ENCODE data around the gene DISP3.

DNA sequence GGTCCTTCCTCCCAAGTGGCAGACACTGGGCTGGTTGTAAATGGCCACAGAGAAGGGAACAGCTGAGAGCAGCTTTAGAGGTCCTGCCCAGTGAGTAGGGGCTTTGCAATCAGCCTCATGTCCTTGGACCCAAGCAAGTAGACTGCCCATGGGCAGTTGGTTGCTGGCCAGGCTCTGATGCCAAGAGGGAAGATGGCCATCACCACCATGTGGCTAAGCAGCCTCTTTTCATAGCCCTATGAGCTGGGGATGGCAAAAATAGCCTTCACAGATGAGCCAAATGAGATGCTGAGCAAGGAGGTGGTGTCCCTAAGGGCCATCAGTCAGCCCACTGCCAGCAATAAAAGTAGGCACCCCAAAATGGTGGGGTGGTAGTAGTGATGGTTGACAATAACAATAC, 3.2 kb downstream of the DISP3 start:
- no peak for TF ChIP-seq CTCF (IDR thresholded peaks at IDR 0.05 in 2 of 3, conservative IDR thresholded peaks at IDR 0.05 in 1 of 3; ENCODE audit: borderline replicate concordance in 1 of 3, insufficient read depth in 1 of 3, low read depth in 2 of 3, low read length in 2 of 3)
- TF ChIP-seq YY1 (IDR thresholded peaks at IDR 0.05; ENCODE audit: extremely low read depth, insufficient replicate concordance, low read depth, low read length), result no peak
- TF ChIP-seq POLR2AphosphoS5 (IDR thresholded peaks at IDR 0.05; ENCODE audit: low read depth, low read length), result no peak
- no peak for TF ChIP-seq EZH2 (IDR thresholded peaks at IDR 0.05)
- no peak for TF ChIP-seq POLR2A (IDR thresholded peaks at IDR 0.05; ENCODE audit: borderline replicate concordance, extremely low read depth, insufficient read depth, insufficient read length)
- TF ChIP-seq, protein P1, sequence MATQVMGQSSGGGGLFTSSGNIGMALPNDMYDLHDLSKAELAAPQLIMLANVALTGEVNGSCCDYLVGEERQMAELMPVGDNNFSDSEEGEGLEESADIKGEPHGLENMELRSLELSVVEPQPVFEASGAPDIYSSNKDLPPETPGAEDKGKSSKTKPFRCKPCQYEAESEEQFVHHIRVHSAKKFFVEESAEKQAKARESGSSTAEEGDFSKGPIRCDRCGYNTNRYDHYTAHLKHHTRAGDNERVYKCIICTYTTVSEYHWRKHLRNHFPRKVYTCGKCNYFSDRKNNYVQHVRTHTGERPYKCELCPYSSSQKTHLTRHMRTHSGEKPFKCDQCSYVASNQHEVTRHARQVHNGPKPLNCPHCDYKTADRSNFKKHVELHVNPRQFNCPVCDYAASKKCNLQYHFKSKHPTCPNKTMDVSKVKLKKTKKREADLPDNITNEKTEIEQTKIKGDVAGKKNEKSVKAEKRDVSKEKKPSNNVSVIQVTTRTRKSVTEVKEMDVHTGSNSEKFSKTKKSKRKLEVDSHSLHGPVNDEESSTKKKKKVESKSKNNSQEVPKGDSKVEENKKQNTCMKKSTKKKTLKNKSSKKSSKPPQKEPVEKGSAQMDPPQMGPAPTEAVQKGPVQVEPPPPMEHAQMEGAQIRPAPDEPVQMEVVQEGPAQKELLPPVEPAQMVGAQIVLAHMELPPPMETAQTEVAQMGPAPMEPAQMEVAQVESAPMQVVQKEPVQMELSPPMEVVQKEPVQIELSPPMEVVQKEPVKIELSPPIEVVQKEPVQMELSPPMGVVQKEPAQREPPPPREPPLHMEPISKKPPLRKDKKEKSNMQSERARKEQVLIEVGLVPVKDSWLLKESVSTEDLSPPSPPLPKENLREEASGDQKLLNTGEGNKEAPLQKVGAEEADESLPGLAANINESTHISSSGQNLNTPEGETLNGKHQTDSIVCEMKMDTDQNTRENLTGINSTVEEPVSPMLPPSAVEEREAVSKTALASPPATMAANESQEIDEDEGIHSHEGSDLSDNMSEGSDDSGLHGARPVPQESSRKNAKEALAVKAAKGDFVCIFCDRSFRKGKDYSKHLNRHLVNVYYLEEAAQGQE (IDR thresholded peaks at IDR 0.05; ENCODE audit: low read depth), result no peak
- no peak for TF ChIP-seq ZNF274 (IDR thresholded peaks at IDR 0.05; ENCODE audit: low read depth, low read length)
- no peak for TF ChIP-seq SIN3A (IDR thresholded peaks at IDR 0.05; ENCODE audit: low read depth)
- TF ChIP-seq TCF7L2 (IDR thresholded peaks at IDR 0.05; ENCODE audit: borderline replicate concordance, extremely low read depth, insufficient read depth, insufficient read length), result no peak
- no peak for TF ChIP-seq EZH2phosphoT487 (IDR thresholded peaks at IDR 0.05; ENCODE audit: borderline replicate concordance)

Measured in HCT116 (cell line).